ENCODE measurements around the gene SHCBP1L.

GRCh38 chr1:182998482-182998881 is 45.5 kb upstream of the SHCBP1L start:
- TF ChIP-seq CTCF (IDR thresholded peaks at IDR 0.05) (no peak), EZH2 (IDR thresholded peaks at IDR 0.05) (no peak)

Data from neural progenitor cell (in vitro differentiated cells).